HG03064 (cell line): ENCODE measurements around the gene HPSE2.
"Not testable (repeated sequence)": the region's sequence is repeated elsewhere in the genome, so short reads cannot be mapped to it uniquely, and the experiment has no call there.

Experiments
- ATAC-seq: cut with Tn5 transposase; IDR thresholded peaks from one replicate; pipeline ENCODE4 v1.9.1; 2021; ENCODE audit warnings: low read depth; ENCODE audit not compliant: unreplicated experiment

The HPSE2 gene

GRCh38 chr10:98924526-98924925 lies 311.1 kb downstream of the HPSE2 start:
- no peak for ATAC-seq

- ATAC-seq = no peak
These were observed 314.3 kb downstream of the HPSE2 start for GRCh38 chr10:98921316-98921715.

- ATAC-seq = no peak
These were observed 314.8 kb downstream of the HPSE2 start for GRCh38 chr10:98920807-98921206.

GRCh38 chr10:98920360-98920759 lies 315.3 kb downstream of the HPSE2 start:
- no peak for ATAC-seq

GRCh38 chr10:98919899-98920298 lies 315.8 kb downstream of the HPSE2 start:
- no peak for ATAC-seq

GRCh38 chr10:98917828-98918227 lies 317.8 kb downstream of the HPSE2 start:
- ATAC-seq = no peak

GRCh38 chr10:98916526-98917125 lies 319.0 kb downstream of the HPSE2 start:
- ATAC-seq = no peak

- ATAC-seq = no peak
These were observed 319.7 kb downstream of the HPSE2 start for GRCh38 chr10:98915911-98916310.

- no peak for ATAC-seq
These were observed 325.1 kb downstream of the HPSE2 start for GRCh38 chr10:98910546-98910945.

- no peak for ATAC-seq
These were observed 325.6 kb downstream of the HPSE2 start for GRCh38 chr10:98910048-98910447.

GRCh38 chr10:98908868-98909267 lies 326.8 kb downstream of the HPSE2 start:
- no peak for ATAC-seq

GRCh38 chr10:98908247-98908646 lies 327.4 kb downstream of the HPSE2 start:
- ATAC-seq = not testable (repeated sequence)

GRCh38 chr10:98901441-98902110 lies 334.1 kb downstream of the HPSE2 start:
- ATAC-seq = no peak

- ATAC-seq = no peak
These were observed 336.6 kb downstream of the HPSE2 start for GRCh38 chr10:98899018-98899417.

GRCh38 chr10:98892523-98892922 lies 343.1 kb downstream of the HPSE2 start:
- no peak for ATAC-seq

- ATAC-seq = no peak
These were observed 349.0 kb downstream of the HPSE2 start for GRCh38 chr10:98886686-98887085.

GRCh38 chr10:98885378-98885777 lies 350.3 kb downstream of the HPSE2 start:
- ATAC-seq = no peak

GRCh38 chr10:98881789-98882188 lies 353.9 kb downstream of the HPSE2 start:
- no peak for ATAC-seq

GRCh38 chr10:98880971-98881370 lies 354.7 kb downstream of the HPSE2 start:
- ATAC-seq = no peak

GRCh38 chr10:98878921-98879320 lies 356.7 kb downstream of the HPSE2 start:
- ATAC-seq = no peak

GRCh38 chr10:98878418-98878817 lies 357.2 kb downstream of the HPSE2 start:
- ATAC-seq = no peak

GRCh38 chr10:98861962-98862361 lies 373.7 kb downstream of the HPSE2 start:
- ATAC-seq = no peak
